Sigmoid colon (tissue), 4 donors: ENCODE results near the gene MGST2.

ENCODE experiments used
- EP300 ChIP-seq, 4 donors: sonication (generic); formaldehyde crosslinking; IDR thresholded peaks; one replicate each; pipeline ENCODE4 v1.6.1; 2017; ENCODE audit warnings: antibody characterized with exemption in 4 of 4
- POLR2A ChIP-seq, 2 donors: fragments of 450-650 bp; IDR thresholded peaks; one replicate each; pipeline ENCODE4 v1.6.1; 2016; ENCODE audit warnings: antibody characterized with exemption in 2 of 2, mild to moderate bottlenecking in 2 of 2, moderate library complexity in 2 of 2
- POLR2AphosphoS5 ChIP-seq, 4 donors: sonication (generic); formaldehyde crosslinking; IDR thresholded peaks; one replicate each; pipeline ENCODE4 v1.6.1; 2017; ENCODE audit warnings: antibody characterized with exemption in 4 of 4
- TF ChIP-seq, protein P1 (sequence below), 4 experiments: fragments of 450-650 bp in 3 of 4; fragments of 200-600 bp in 1 of 4; IDR thresholded peaks; one replicate each; pipeline ENCODE4 v1.5.1; 2016 to 2019; ENCODE audit warnings: antibody characterized with exemption in 4 of 4, mild to moderate bottlenecking in 3 of 4, moderate library complexity in 2 of 4

GRCh38 chr4:139665079-139665689 lies 435 bp upstream of the MGST2 start:
- TF ChIP-seq, protein P1, sequence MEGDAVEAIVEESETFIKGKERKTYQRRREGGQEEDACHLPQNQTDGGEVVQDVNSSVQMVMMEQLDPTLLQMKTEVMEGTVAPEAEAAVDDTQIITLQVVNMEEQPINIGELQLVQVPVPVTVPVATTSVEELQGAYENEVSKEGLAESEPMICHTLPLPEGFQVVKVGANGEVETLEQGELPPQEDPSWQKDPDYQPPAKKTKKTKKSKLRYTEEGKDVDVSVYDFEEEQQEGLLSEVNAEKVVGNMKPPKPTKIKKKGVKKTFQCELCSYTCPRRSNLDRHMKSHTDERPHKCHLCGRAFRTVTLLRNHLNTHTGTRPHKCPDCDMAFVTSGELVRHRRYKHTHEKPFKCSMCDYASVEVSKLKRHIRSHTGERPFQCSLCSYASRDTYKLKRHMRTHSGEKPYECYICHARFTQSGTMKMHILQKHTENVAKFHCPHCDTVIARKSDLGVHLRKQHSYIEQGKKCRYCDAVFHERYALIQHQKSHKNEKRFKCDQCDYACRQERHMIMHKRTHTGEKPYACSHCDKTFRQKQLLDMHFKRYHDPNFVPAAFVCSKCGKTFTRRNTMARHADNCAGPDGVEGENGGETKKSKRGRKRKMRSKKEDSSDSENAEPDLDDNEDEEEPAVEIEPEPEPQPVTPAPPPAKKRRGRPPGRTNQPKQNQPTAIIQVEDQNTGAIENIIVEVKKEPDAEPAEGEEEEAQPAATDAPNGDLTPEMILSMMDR (IDR thresholded peaks at IDR 0.05) = no peak
- no peak for TF ChIP-seq EP300 (IDR thresholded peaks at IDR 0.05)
- TF ChIP-seq POLR2A (IDR thresholded peaks at IDR 0.05) = no peak
- no peak for TF ChIP-seq POLR2AphosphoS5 (IDR thresholded peaks at IDR 0.05)
